GM12878 (cell line): ENCODE results near the gene TM9SF2. TPM values are rescaled to one million over a fixed set of nuclear protein-coding genes. Genes with fewer than 3 reads are reported as not detected.

Experiments used
- ATAC-seq: fragments of 200-7000 bp; cut with Tn5 transposase; 3 replicates; pipeline ENCODE4 v1.9.1; 2020; ENCODE audit warnings: mild to moderate bottlenecking, moderate library complexity
- BruUV-seq: library from RNA; stranded (reverse); fragments of 400-500 nt; replicated peaks from 2 replicates; lab custom pipeline; 2021; lab: Mats Ljungman, UMichigan
- CTCF ChIA-PET: fragments of 300-600 bp; sonication (Branson Sonifier 250); formaldehyde crosslinking; extraction: SDS; loops from one replicate; lab custom pipeline; 2021; ENCODE audit warnings: inconsistent platforms; lab: Yijun Ruan, JAX
- POLR2A ChIA-PET: fragments of 350-600 bp; formaldehyde crosslinking; extraction: SDS; loops from one replicate; lab custom pipeline; 2021; ENCODE audit warnings: inconsistent platforms; lab: Charles Lee
- RAD21 ChIA-PET: fragments of 300-600 bp; sonication (Branson Sonifier 250); formaldehyde crosslinking; loops from one replicate; lab custom pipeline; 2023; ENCODE audit warnings: antibody characterized with exemption; ENCODE audit not compliant: unreplicated experiment; lab: Charles Lee
- SMC1A ChIA-PET: fragments of 300-600 bp; sonication (Branson Sonifier 250); formaldehyde crosslinking; loops from one replicate; lab custom pipeline; 2023; ENCODE audit not compliant: unreplicated experiment, uncharacterized antibody; lab: Charles Lee
- DNase-seq: peaks from one replicate; pipeline ENCODE4 v3.0.0-alpha.2; 2011; ENCODE audit warnings: low read depth, low spot score
- FAIRE-seq: peaks from 3 replicates; lab custom pipeline; 2011; peaks lifted over from hg19 to GRCh38; lab: Jason Lieb, UNC
- H2AFZ ChIP-seq: 2 replicates; pipeline ENCODE4 v1.6.0; 2011; ENCODE audit warnings: low read depth, low read length, control low read depth; ENCODE audit not compliant: control insufficient read depth
- H3K27ac ChIP-seq: 2 replicates; pipeline ENCODE4 v1.5.1; 2011; ENCODE audit warnings: control low read depth; ENCODE audit not compliant: control insufficient read depth, insufficient read depth
- H3K27me3 ChIP-seq, 2 experiments: replicated peaks in 1 of 2; 2 replicates each; pipeline versions ENCODE4 v1.6.0 to v1.6.1; 2011; ENCODE audit warnings: low read length in 1 of 2; ENCODE audit not compliant: control insufficient read depth in 2 of 2, insufficient read depth in 2 of 2
- H3K36me3 ChIP-seq, 2 experiments: 2 replicates each; pipeline ENCODE4 v1.5.1; 2011; ENCODE audit warnings: low read length in 1 of 2; ENCODE audit not compliant: control insufficient read depth in 2 of 2, insufficient read depth in 2 of 2
- H3K4me1 ChIP-seq: 2 replicates; pipeline ENCODE4 v1.6.1; 2011; ENCODE audit warnings: mild to moderate bottlenecking, low read length, moderate library complexity, mixed read lengths; ENCODE audit not compliant: control insufficient read depth, insufficient read depth
- H3K4me2 ChIP-seq: 2 replicates; pipeline ENCODE4 v1.6.0; 2011; ENCODE audit warnings: control low read depth; ENCODE audit not compliant: control insufficient read depth, insufficient read depth
- H3K4me3 ChIP-seq: fragments of 200-600 bp; sonication (generic); 2 replicates; pipeline ENCODE4 v1.5.1; 2016
- H3K79me2 ChIP-seq: 2 replicates; pipeline ENCODE4 v1.6.0; 2011; ENCODE audit warnings: low read length; ENCODE audit not compliant: control insufficient read depth, insufficient read depth
- H3K9ac ChIP-seq: 2 replicates; pipeline ENCODE4 v1.8.0; 2011; ENCODE audit warnings: low read length, control low read depth, mixed read lengths; ENCODE audit not compliant: control insufficient read depth, insufficient read depth
- H3K9me3 ChIP-seq: replicated peaks from 3 replicates; pipeline ENCODE4 v1.5.1; 2011; ENCODE audit warnings: mild to moderate bottlenecking, low read length; ENCODE audit not compliant: control insufficient read depth, insufficient read depth
- H4K20me1 ChIP-seq: 2 replicates; pipeline ENCODE4 v1.6.0; 2011; ENCODE audit not compliant: control insufficient read depth, insufficient read depth
- ASH2L ChIP-seq: fragments of 300-600, 200-600 bp; sonication (generic); IDR thresholded peaks from 2 replicates; pipeline ENCODE4 v1.6.1; 2017; ENCODE audit warnings: low read depth, mild to moderate bottlenecking, borderline replicate concordance
- BACH1 ChIP-seq: fragments of 450-650 bp; IDR thresholded peaks from 2 replicates; pipeline ENCODE4 v1.6.1; 2017; ENCODE audit warnings: mild to moderate bottlenecking, borderline replicate concordance
- CBX5 ChIP-seq: sonication (generic); IDR thresholded peaks from 2 replicates; pipeline ENCODE4 v1.6.1; 2016; ENCODE audit warnings: low read depth, moderate library complexity, mild to moderate bottlenecking, inconsistent platforms
- CEBPB ChIP-seq, 2 experiments: fragments of 150-350 bp in 1 of 2; IDR thresholded peaks; 2 replicates each; pipeline ENCODE4 v1.6.1; 2012 to 2014; ENCODE audit warnings: low read depth in 2 of 2, low read length in 2 of 2, borderline replicate concordance in 1 of 2, inconsistent platforms in 1 of 2
- EZH2 ChIP-seq: IDR thresholded peaks from 2 replicates; pipeline ENCODE4 v1.6.1; 2012; ENCODE audit warnings: low read depth, mild to moderate bottlenecking, control low read depth, inconsistent platforms, low read length, borderline replicate concordance; ENCODE audit not compliant: control insufficient read depth
- HDAC2 ChIP-seq: fragments of 200-600 bp; sonication (generic); IDR thresholded peaks from 2 replicates; pipeline ENCODE4 v1.6.1; 2017
- KAT2A ChIP-seq: conservative IDR thresholded peaks from 2 replicates; pipeline ENCODE4 v1.6.1; 2011; ENCODE audit warnings: low read depth, low read length; ENCODE audit not compliant: control insufficient read depth
- LARP7 ChIP-seq: fragments of 450-650 bp; IDR thresholded peaks from 2 replicates; pipeline ENCODE4 v1.6.1; 2017; ENCODE audit warnings: mild to moderate bottlenecking
- MTA2 ChIP-seq: fragments of 450-650 bp; IDR thresholded peaks from 2 replicates; pipeline ENCODE4 v1.6.1; 2016; ENCODE audit warnings: low read depth, mild to moderate bottlenecking, moderate library complexity
- POU2F2 ChIP-seq: IDR thresholded peaks from 3 replicates; pipeline ENCODE4 v1.6.1; 2011; ENCODE audit warnings: low read depth, mild to moderate bottlenecking, low read length, borderline replicate concordance
- STAT1 ChIP-seq: fragments of 450-650 bp; conservative IDR thresholded peaks from 2 replicates; pipeline ENCODE4 v1.6.1; 2014; ENCODE audit warnings: antibody characterized with exemption, mild to moderate bottlenecking
- ZZZ3 ChIP-seq: IDR thresholded peaks from 2 replicates; pipeline ENCODE4 v1.6.1; 2011; ENCODE audit warnings: low read depth; ENCODE audit not compliant: control insufficient read depth, insufficient read length
- WGBS: methylation state at CpG from one replicate; pipeline ENCODE4 v1.1.6; 2016; ENCODE audit warnings: low lambda C conversion rate; ENCODE audit not compliant: insufficient replicate concordance, insufficient coverage; ENCODE audit errors: missing lambda C conversion rate; 5-methylcytosine and 5-hydroxymethylcytosine counted together
- in situ Hi-C: fragments of 300-500 bp; cut with MboI; formaldehyde crosslinking; loops from 9 replicates; pipeline ENCODE4 v1.14.3; 2018; ENCODE audit warnings: mixed read lengths
- intact Hi-C: fragments of 100-400 bp; cut with micrococcal nuclease; formaldehyde crosslinking; loops from one replicate; pipeline ENCODE4 v1.14.2; 2022; ENCODE audit not compliant: unreplicated experiment
- polyA plus RNA-seq, 11 experiments: library from polyadenylated mRNA; depleted of rRNA in 4 of 11; unstranded in 6 of 11; stranded (reverse) in 5 of 11; fragments of >200 nt; fragmentation: Nextera tagmentation in 4 of 11; fragmentation: Illumina TruSeq in 1 of 11; extraction: Ambion mirVana in 4 of 11; extraction: Trizol in 1 of 11; gene quantifications; 1 replicate in 1 of 11; 2 replicates in 10 of 11; pipeline versions ENCODE4 v1.2.1 to v1.2.3, GENCODE V29; 2011 to 2016; ENCODE audit warnings: inconsistent platforms in 2 of 11, missing spikeins in 2 of 11, low read depth in 1 of 11
- total RNA-seq, 4 experiments: library from RNA; depleted of rRNA in 3 of 4; stranded (reverse); fragments of >200 nt in 3 of 4; fragmentation: Illumina TruSeq in 1 of 4; extraction: Trizol in 1 of 4; gene quantifications; 2 replicates each; pipeline versions ENCODE4 v1.2.1 to v1.2.3, GENCODE V29; 2013 to 2021
- TF ChIP-seq, protein P1 (sequence below): IDR thresholded peaks from 2 replicates; pipeline ENCODE4 v1.6.1; 2012; ENCODE audit warnings: low read depth, low read length, improper control_type of control experiment

TM9SF2 gene
- total and polyA plus RNA-seq, 10 of the 15 experiments (the other 5 are each of a cell fraction or from before 2014, with no cell fraction given) = 34.6 to 128 (median 79.2) TPM

- DNase-seq = no peak
- no peak for FAIRE-seq
- BruUV-seq = no TSS peak
- POLR2A ChIA-PET = no interaction called here
- in situ Hi-C loops (no loop called here), intact Hi-C loops (no loop called here)
- 80% methylated on average over 7 of the region's 7 CpGs for WGBS
- Histone ChIP-seq H3K9ac (no peak overlapping the region), H3K27ac (no peak overlapping the region), H3K79me2 (no peaks in the 10 kb centered on the region; the same call in 1 of the 2 replicates), H2AFZ (no peak overlapping the region), H3K4me3 (no peak overlapping the region), H4K20me1 (no peaks in the 10 kb centered on the region; the same call in none of the 2 replicates), H3K36me3 (peaks cover 10 to 25% of the 10 kb centered on the region in 2 experiments), H3K27me3 (no peaks in the 10 kb centered on the region), H3K9me3 (no peaks in the 10 kb centered on the region), H3K4me1 (no peaks in the 10 kb centered on the region), H3K4me2 (no peak overlapping the region)
- RAD21 ChIA-PET = no interaction called here
- CTCF ChIA-PET = interaction anchor here (1.1 to 1.6 kb wide), 4 partner anchors 9 to 988 kb away, joined by 3 read pairs; no protein-coding TSS in a partner anchor
- ATAC-seq = no peak
- SMC1A ChIA-PET = interaction anchor here (0.7 to 1.2 kb wide), 2 partner anchors 9 to 85 kb away, joined by 3 read pairs; no protein-coding TSS in a partner anchor
- TF ChIP-seq BACH1 (no peak), ZZZ3 (no peak), POU2F2 (no peak), STAT1 (no peak), LARP7 (no peak), ASH2L (no peak), CBX5 (no peak), EZH2 (no peak), MTA2 (no peak), HDAC2 (no peak), CEBPB (IDR thresholded peaks at IDR 0.05; ENCODE audit: borderline replicate concordance in 1 of 2, low read depth in 2 of 2, low read length in 2 of 2) (no peak), KAT2A (no peak)
- TF ChIP-seq, protein P1, sequence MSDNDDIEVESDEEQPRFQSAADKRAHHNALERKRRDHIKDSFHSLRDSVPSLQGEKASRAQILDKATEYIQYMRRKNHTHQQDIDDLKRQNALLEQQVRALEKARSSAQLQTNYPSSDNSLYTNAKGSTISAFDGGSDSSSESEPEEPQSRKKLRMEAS = no peak
These were observed 25.3 kb downstream of the TM9SF2 start for GRCh38 chr13:99526549-99526948.
